Loucy (cell line): Measurements from ENCODE around the gene CISD2.

Source experiments
- CTCF ChIP-seq: fragments of 200-600 bp; sonication (generic); conservative IDR thresholded peaks from 2 replicates; pipeline ENCODE4 v1.5.1; 2014; ENCODE audit warnings: mild to moderate bottlenecking, antibody characterized with exemption, low read length
- EZH2phosphoT487 ChIP-seq: fragments of 200-600 bp; IDR thresholded peaks from 2 replicates; pipeline ENCODE4 v1.6.1; 2018; ENCODE audit warnings: antibody characterized with exemption, mild to moderate bottlenecking, moderate library complexity, borderline replicate concordance

DNA sequence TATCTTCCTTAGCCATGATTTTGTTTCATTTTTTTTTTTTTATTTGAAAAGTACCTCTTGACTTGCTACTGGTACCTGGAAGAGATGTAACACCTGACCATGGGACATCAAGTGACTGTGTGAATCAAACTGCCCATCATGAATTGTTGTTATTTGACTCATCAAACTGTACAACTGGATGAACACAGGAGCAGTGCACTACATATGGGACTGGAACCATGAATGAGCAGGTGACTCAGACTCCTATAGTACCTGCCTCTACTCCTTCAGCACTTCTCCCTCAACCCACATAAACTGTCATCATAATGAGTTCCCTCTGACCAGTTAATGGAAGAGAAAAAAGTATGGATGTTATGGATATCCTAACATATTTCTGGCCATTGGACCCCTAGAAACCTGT is 25.5 kb upstream of the CISD2 start:
- TF ChIP-seq CTCF: no peak
- no peak for TF ChIP-seq EZH2phosphoT487
